ENCODE measurements around the gene FOXC2.

GRCh38 chr16:86572041-86572521 is 5.5 kb downstream of the FOXC2 start:
- TF ChIP-seq, protein P1, sequence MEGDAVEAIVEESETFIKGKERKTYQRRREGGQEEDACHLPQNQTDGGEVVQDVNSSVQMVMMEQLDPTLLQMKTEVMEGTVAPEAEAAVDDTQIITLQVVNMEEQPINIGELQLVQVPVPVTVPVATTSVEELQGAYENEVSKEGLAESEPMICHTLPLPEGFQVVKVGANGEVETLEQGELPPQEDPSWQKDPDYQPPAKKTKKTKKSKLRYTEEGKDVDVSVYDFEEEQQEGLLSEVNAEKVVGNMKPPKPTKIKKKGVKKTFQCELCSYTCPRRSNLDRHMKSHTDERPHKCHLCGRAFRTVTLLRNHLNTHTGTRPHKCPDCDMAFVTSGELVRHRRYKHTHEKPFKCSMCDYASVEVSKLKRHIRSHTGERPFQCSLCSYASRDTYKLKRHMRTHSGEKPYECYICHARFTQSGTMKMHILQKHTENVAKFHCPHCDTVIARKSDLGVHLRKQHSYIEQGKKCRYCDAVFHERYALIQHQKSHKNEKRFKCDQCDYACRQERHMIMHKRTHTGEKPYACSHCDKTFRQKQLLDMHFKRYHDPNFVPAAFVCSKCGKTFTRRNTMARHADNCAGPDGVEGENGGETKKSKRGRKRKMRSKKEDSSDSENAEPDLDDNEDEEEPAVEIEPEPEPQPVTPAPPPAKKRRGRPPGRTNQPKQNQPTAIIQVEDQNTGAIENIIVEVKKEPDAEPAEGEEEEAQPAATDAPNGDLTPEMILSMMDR (IDR thresholded peaks at IDR 0.05; ENCODE audit: low read length) = no peak
- no peak for TF ChIP-seq EZH2 (optimal IDR thresholded peaks at IDR 0.05; ENCODE audit: low read depth, low read length)
- TF ChIP-seq EZH2phosphoT487 (IDR thresholded peaks at IDR 0.05; ENCODE audit: low read length) = no peak
